Liver (tissue), 9 donors: ENCODE measurements around the gene CIB4. TPM values are rescaled to one million over a fixed set of nuclear protein-coding genes. Genes with fewer than 3 reads are reported as not detected.

Experiments
- DNase-seq: peaks from one replicate; pipeline ENCODE4 v3.0.0-alpha.2; 2017; ENCODE audit warnings: low spot score
- H3K27ac ChIP-seq, 2 donors: one replicate each; pipeline ENCODE4 v1.7.0; 2013; ENCODE audit warnings: inconsistent platforms in 2 of 2, low read length in 2 of 2, control low read depth in 1 of 2, low read depth in 1 of 2, mild to moderate bottlenecking in 1 of 2
- H3K27me3 ChIP-seq, 4 donors: one replicate each; pipeline versions ENCODE4 v1.6.1 to v1.7.0; 2013; ENCODE audit warnings: low read length in 3 of 4, inconsistent platforms in 1 of 4, mild to moderate bottlenecking in 1 of 4, moderate library complexity in 1 of 4; ENCODE audit not compliant: control insufficient read depth in 4 of 4, insufficient read depth in 4 of 4
- H3K36me3 ChIP-seq, 4 donors: one replicate each; pipeline versions ENCODE4 v1.6.1 to v1.7.0; 2013; ENCODE audit warnings: low read length in 3 of 4, mild to moderate bottlenecking in 3 of 4, low read depth in 1 of 4, moderate library complexity in 1 of 4; ENCODE audit not compliant: control insufficient read depth in 4 of 4, insufficient read depth in 3 of 4
- H3K4me1 ChIP-seq, 4 donors: one replicate each; pipeline versions ENCODE4 v1.6.1 to v1.7.0; 2013; ENCODE audit warnings: low read length in 3 of 4, mild to moderate bottlenecking in 3 of 4, moderate library complexity in 1 of 4; ENCODE audit not compliant: control insufficient read depth in 4 of 4, insufficient read depth in 4 of 4
- H3K4me3 ChIP-seq, 3 donors: one replicate each; pipeline versions ENCODE4 v1.6.1 to v1.7.0; 2013; ENCODE audit warnings: low read length in 3 of 3, control low read depth in 1 of 3, low read depth in 1 of 3, mild to moderate bottlenecking in 1 of 3
- H3K9ac ChIP-seq, 2 donors: one replicate each; pipeline ENCODE4 v1.7.0; 2013; ENCODE audit warnings: low read length in 2 of 2, mild to moderate bottlenecking in 2 of 2, moderate library complexity in 2 of 2, control low read depth in 1 of 2, low read depth in 1 of 2
- H3K9me3 ChIP-seq, 4 donors: one replicate each; pipeline versions ENCODE4 v1.6.1 to v1.7.0; 2013; ENCODE audit warnings: low read length in 3 of 4; ENCODE audit not compliant: control insufficient read depth in 4 of 4
- ATF3 ChIP-seq: IDR thresholded peaks from 2 replicates; pipeline ENCODE4 v1.6.1; 2016; ENCODE audit warnings: antibody characterized with exemption
- EGR1 ChIP-seq, 2 donors: IDR thresholded peaks; 2 replicates each; pipeline ENCODE4 v1.6.1; 2016 to 2018; ENCODE audit warnings: antibody characterized with exemption in 2 of 2, low read depth in 2 of 2
- FOXA1 ChIP-seq: IDR thresholded peaks from 2 replicates; pipeline ENCODE4 v1.6.1; 2016; ENCODE audit warnings: antibody characterized with exemption
- FOXA2 ChIP-seq: IDR thresholded peaks from 2 replicates; pipeline ENCODE4 v1.6.1; 2016; ENCODE audit warnings: antibody characterized with exemption
- GABPA ChIP-seq, 2 donors: IDR thresholded peaks in 1 of 2; conservative IDR thresholded peaks in 1 of 2; 2 replicates each; pipeline ENCODE4 v1.6.1; 2016; ENCODE audit warnings: antibody characterized with exemption in 2 of 2, mild to moderate bottlenecking in 1 of 2, moderate library complexity in 1 of 2
- HNF4G ChIP-seq: IDR thresholded peaks from 2 replicates; pipeline ENCODE4 v1.6.1; 2016; ENCODE audit warnings: antibody characterized with exemption
- JUND ChIP-seq, 2 donors: IDR thresholded peaks; 2 replicates each; pipeline ENCODE4 v1.6.1; 2016; ENCODE audit warnings: antibody characterized with exemption in 2 of 2
- MAX ChIP-seq: IDR thresholded peaks from 2 replicates; pipeline ENCODE4 v1.6.1; 2016; ENCODE audit warnings: antibody characterized with exemption
- NR2F2 ChIP-seq: IDR thresholded peaks from 2 replicates; pipeline ENCODE4 v1.6.1; 2016; ENCODE audit warnings: antibody characterized with exemption
- RAD21 ChIP-seq, 2 donors: IDR thresholded peaks; 2 replicates each; pipeline ENCODE4 v1.6.1; 2016; ENCODE audit warnings: antibody characterized with exemption in 2 of 2, mild to moderate bottlenecking in 2 of 2
- RXRA ChIP-seq, 2 donors: IDR thresholded peaks; 2 replicates each; pipeline ENCODE4 v1.6.1; 2017 to 2018; ENCODE audit warnings: antibody characterized with exemption in 2 of 2, mild to moderate bottlenecking in 1 of 2
- SP1 ChIP-seq: IDR thresholded peaks from 2 replicates; pipeline ENCODE4 v1.6.1; 2018; ENCODE audit warnings: antibody characterized with exemption, mild to moderate bottlenecking
- TAF1 ChIP-seq: conservative IDR thresholded peaks from 2 replicates; pipeline ENCODE4 v1.6.1; 2016; ENCODE audit warnings: antibody characterized with exemption, mild to moderate bottlenecking
- YY1 ChIP-seq: IDR thresholded peaks from 2 replicates; pipeline ENCODE4 v1.6.1; 2016; ENCODE audit warnings: antibody characterized with exemption, mild to moderate bottlenecking
- ZBTB33 ChIP-seq: IDR thresholded peaks from 2 replicates; pipeline ENCODE4 v1.6.1; 2016; ENCODE audit warnings: antibody characterized with exemption
- WGBS: extraction: QIAGEN DNeasy Blood & Tissue Kit; methylation state at CpG from one replicate; pipeline ENCODE4 v1.1.7; 2013; 5-methylcytosine and 5-hydroxymethylcytosine counted together
- polyA plus RNA-seq, 2 donors: library from polyadenylated mRNA; stranded (reverse) in 1 of 2; unstranded in 1 of 2; fragments of 200-250 nt in 1 of 2; fragments of >200 nt in 1 of 2; fragmentation: Nextera tagmentation in 1 of 2; extraction: Ambion mirVana in 1 of 2; gene quantifications; one replicate each; pipeline versions ENCODE4 v1.2.1 to v1.2.3, GENCODE V29; 2013 to 2015
- total RNA-seq, 2 donors: library from RNA; depleted of rRNA; stranded (reverse); fragments of >200 nt; gene quantifications; one replicate each; pipeline ENCODE4 v1.2.3, GENCODE V29; 2014
- TF ChIP-seq, protein P1 (sequence below): fragments of 150-350 bp; IDR thresholded peaks from 2 replicates; pipeline ENCODE4 v1.5.1; 2017; ENCODE audit warnings: improper control_type of control experiment, low read depth, low read length; ENCODE audit not compliant: missing input control
- TF ChIP-seq, protein P2 (sequence below): IDR thresholded peaks from 2 replicates; pipeline ENCODE4 v1.6.1; 2016; ENCODE audit warnings: antibody characterized with exemption, mild to moderate bottlenecking
- donor health status: healthy.
- donor health status: healthy.
- donor health status: healthy.
- donor health status: healthy.
- donor health status: healthy.

CIB4 gene
- total and polyA plus RNA-seq, 4 donors = not detected

DNA sequence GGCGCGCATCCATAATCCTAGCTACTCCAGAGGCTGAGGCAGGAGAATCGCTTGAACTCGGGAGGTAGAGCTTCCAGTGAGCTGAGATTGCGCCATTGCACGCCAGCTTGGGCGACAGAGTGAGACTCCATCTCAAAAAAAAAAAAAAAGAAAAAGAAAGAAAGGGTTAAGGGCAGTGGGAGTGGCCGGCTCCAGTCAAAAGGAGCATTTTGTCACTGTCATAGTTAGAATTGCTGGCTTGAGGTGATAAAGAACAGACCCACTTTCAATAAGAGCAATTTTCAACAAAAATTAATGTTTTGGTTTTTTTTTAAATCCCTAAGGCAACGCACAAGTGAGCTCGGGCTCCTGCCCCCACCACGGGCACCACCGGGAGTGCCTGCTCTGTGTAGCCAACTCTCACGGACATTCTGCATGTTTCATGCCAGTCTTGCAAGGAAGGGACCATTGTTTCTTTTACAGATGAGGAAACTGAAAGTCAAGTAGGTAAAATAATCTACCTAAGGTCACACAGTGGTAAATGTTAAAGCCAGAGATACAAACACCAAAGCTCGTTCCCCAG, 8.5 kb downstream of the CIB4 start:
- no peaks in the 10 kb centered on the region for H3K27me3 ChIP-seq
- H3K9me3 ChIP-seq = no peaks in the 10 kb centered on the region
- H3K9ac ChIP-seq = no peak overlapping the region
- no peak for DNase-seq
- no peaks in the 10 kb centered on the region for H3K36me3 ChIP-seq
- H3K4me1 ChIP-seq = no peaks in the 10 kb centered on the region
- WGBS = 87% methylated on average over 14 of the region's 14 CpGs
- no peak overlapping the region for H3K4me3 ChIP-seq
- no peak for TF ChIP-seq FOXA1
- TF ChIP-seq, protein P1, sequence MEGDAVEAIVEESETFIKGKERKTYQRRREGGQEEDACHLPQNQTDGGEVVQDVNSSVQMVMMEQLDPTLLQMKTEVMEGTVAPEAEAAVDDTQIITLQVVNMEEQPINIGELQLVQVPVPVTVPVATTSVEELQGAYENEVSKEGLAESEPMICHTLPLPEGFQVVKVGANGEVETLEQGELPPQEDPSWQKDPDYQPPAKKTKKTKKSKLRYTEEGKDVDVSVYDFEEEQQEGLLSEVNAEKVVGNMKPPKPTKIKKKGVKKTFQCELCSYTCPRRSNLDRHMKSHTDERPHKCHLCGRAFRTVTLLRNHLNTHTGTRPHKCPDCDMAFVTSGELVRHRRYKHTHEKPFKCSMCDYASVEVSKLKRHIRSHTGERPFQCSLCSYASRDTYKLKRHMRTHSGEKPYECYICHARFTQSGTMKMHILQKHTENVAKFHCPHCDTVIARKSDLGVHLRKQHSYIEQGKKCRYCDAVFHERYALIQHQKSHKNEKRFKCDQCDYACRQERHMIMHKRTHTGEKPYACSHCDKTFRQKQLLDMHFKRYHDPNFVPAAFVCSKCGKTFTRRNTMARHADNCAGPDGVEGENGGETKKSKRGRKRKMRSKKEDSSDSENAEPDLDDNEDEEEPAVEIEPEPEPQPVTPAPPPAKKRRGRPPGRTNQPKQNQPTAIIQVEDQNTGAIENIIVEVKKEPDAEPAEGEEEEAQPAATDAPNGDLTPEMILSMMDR = no peak
- no peak for TF ChIP-seq GABPA (IDR thresholded peaks at IDR 0.05 in 1 of 2, conservative IDR thresholded peaks at IDR 0.05 in 1 of 2)
- TF ChIP-seq MAX = no peak
- H3K27ac ChIP-seq = no peak overlapping the region

DNA sequence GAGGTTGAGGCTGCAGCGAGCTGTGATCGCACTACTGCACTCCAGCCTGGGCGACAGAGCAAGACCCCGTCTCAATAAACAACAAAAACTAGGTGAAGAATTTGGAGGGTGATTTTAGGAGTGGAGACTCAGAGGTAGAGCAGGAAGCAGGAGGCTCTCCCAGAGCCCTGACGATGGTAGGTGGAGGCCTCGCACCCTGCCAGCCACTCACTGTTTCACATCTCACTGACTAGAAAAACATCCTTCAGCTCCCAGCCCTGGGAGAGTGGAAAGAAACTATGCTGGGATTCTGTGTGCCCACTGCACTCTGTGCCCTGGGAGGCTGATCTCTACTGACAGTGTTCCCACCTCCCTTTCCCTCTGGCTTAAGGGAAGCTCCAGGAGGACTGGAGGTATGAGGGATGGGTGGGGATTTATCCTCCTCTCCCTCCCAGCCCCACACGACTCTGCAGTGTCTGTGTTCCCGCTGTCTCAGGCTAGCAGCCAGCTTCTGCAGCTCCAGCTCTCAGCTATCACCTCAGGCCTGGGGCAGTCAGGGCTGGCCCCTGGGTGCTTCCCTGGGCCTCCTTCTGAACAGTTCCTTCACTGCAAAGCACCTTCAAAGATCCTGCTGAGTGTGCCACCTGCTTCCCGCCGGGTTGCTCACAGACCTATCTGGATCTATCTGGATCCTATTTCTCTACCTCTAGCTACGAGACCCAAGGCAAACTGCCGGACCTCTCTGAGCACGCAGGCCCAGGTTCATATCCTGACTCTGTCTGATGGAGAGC, 9.6 kb downstream of the CIB4 start:
- no peaks in the 10 kb centered on the region for H3K9me3 ChIP-seq
- H3K9ac ChIP-seq = no peak overlapping the region
- no peak for TF ChIP-seq ATF3
- no peak for TF ChIP-seq FOXA1
- TF ChIP-seq EGR1 (IDR thresholded peaks at IDR 0.05; ENCODE audit: low read depth in 2 of 2) = no peak
- no peak for TF ChIP-seq MAX
- no peak for TF ChIP-seq ZBTB33
- no peak for TF ChIP-seq GABPA (IDR thresholded peaks at IDR 0.05 in 1 of 2, conservative IDR thresholded peaks at IDR 0.05 in 1 of 2)
- no peak for TF ChIP-seq FOXA2
- no peak for TF ChIP-seq SP1
- TF ChIP-seq RXRA (IDR thresholded peaks at IDR 0.05) = no peak
- TF ChIP-seq JUND (IDR thresholded peaks at IDR 0.05) = no peak
- no peak for TF ChIP-seq RAD21 (IDR thresholded peaks at IDR 0.05)
- TF ChIP-seq TAF1 = no peak
- TF ChIP-seq, protein P1 = no peak
- TF ChIP-seq HNF4G = no peak
- TF ChIP-seq, protein P2, sequence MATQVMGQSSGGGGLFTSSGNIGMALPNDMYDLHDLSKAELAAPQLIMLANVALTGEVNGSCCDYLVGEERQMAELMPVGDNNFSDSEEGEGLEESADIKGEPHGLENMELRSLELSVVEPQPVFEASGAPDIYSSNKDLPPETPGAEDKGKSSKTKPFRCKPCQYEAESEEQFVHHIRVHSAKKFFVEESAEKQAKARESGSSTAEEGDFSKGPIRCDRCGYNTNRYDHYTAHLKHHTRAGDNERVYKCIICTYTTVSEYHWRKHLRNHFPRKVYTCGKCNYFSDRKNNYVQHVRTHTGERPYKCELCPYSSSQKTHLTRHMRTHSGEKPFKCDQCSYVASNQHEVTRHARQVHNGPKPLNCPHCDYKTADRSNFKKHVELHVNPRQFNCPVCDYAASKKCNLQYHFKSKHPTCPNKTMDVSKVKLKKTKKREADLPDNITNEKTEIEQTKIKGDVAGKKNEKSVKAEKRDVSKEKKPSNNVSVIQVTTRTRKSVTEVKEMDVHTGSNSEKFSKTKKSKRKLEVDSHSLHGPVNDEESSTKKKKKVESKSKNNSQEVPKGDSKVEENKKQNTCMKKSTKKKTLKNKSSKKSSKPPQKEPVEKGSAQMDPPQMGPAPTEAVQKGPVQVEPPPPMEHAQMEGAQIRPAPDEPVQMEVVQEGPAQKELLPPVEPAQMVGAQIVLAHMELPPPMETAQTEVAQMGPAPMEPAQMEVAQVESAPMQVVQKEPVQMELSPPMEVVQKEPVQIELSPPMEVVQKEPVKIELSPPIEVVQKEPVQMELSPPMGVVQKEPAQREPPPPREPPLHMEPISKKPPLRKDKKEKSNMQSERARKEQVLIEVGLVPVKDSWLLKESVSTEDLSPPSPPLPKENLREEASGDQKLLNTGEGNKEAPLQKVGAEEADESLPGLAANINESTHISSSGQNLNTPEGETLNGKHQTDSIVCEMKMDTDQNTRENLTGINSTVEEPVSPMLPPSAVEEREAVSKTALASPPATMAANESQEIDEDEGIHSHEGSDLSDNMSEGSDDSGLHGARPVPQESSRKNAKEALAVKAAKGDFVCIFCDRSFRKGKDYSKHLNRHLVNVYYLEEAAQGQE = no peak
- no peak for TF ChIP-seq NR2F2
- TF ChIP-seq YY1 = no peak
- no peak overlapping the region for H3K4me3 ChIP-seq
- H3K36me3 ChIP-seq = no peaks in the 10 kb centered on the region
- WGBS = 91% methylated on average over 13 of the region's 13 CpGs
- H3K27me3 ChIP-seq = no peaks in the 10 kb centered on the region
- H3K27ac ChIP-seq = no peak overlapping the region
- DNase-seq = no peak
- no peaks in the 10 kb centered on the region for H3K4me1 ChIP-seq
